GM23338 (cell line): ENCODE results near the gene GSTT4. TPM values are rescaled to one million over a fixed set of nuclear protein-coding genes. Genes with fewer than 3 reads are reported as not detected.

Source experiments
- ATAC-seq: fragments of 200-7000 bp; cut with Tn5 transposase; 3 replicates; pipeline ENCODE4 v1.9.1; 2020
- DNase-seq: peaks from one replicate; pipeline ENCODE4 v3.0.0-alpha.2; 2015; ENCODE audit warnings: low spot score
- H2AFZ ChIP-seq: fragments of 200-600 bp; sonication (generic); 2 replicates; pipeline ENCODE4 v1.8.0; 2016; ENCODE audit warnings: antibody characterized with exemption, mild to moderate bottlenecking, moderate library complexity
- H3F3A ChIP-seq: fragments of 200-600 bp; sonication (generic); replicated peaks from 2 replicates; pipeline ENCODE4 v1.8.0; 2017; ENCODE audit warnings: antibody characterized with exemption, mixed run types, low read depth
- H3K27ac ChIP-seq: fragments of 200-600 bp; sonication (generic); 2 replicates; pipeline ENCODE4 v1.6.1; 2016; ENCODE audit warnings: low read depth
- H3K27me3 ChIP-seq: fragments of 200-600 bp; sonication (generic); 2 replicates; pipeline ENCODE4 v1.8.0; 2016; ENCODE audit warnings: mild to moderate bottlenecking, mixed run types, moderate library complexity; ENCODE audit not compliant: insufficient read depth
- H3K36me3 ChIP-seq: fragments of 200-600 bp; sonication (generic); 2 replicates; pipeline ENCODE4 v1.8.0; 2016; ENCODE audit warnings: mild to moderate bottlenecking; ENCODE audit not compliant: insufficient read depth
- H3K4me1 ChIP-seq: fragments of 200-600 bp; sonication (generic); 2 replicates; pipeline ENCODE4 v1.8.0; 2016; ENCODE audit warnings: mild to moderate bottlenecking, moderate library complexity; ENCODE audit not compliant: insufficient read depth
- H3K4me2 ChIP-seq: fragments of 200-600 bp; sonication (generic); 2 replicates; pipeline ENCODE4 v1.7.1; 2017; ENCODE audit warnings: mixed run types
- H3K4me3 ChIP-seq: fragments of 200-600 bp; sonication (generic); 2 replicates; pipeline ENCODE4 v1.6.1; 2016; ENCODE audit warnings: mixed run types
- H3K79me2 ChIP-seq: fragments of 200-600 bp; sonication (generic); replicated peaks from 2 replicates; pipeline ENCODE4 v1.8.0; 2017; ENCODE audit warnings: mild to moderate bottlenecking; ENCODE audit not compliant: insufficient read depth
- H3K9me2 ChIP-seq: fragments of 200-600 bp; sonication (generic); 2 replicates; pipeline ENCODE4 v1.8.0; 2017; ENCODE audit not compliant: insufficient read depth
- H4K20me1 ChIP-seq: fragments of 200-600 bp; sonication (generic); replicated peaks from 2 replicates; pipeline ENCODE4 v1.8.0; 2017; ENCODE audit warnings: mild to moderate bottlenecking; ENCODE audit not compliant: insufficient read depth
- H3K27ac Mint-ChIP-seq: 2 replicates; pipeline ENCODE4 v1.8.0; 2020; ENCODE audit warnings: inconsistent platforms, mild to moderate bottlenecking, moderate library complexity, mixed read lengths
- H3K27me3 Mint-ChIP-seq: 3 replicates; pipeline ENCODE4 v1.8.0; 2022; ENCODE audit warnings: low read depth, mild to moderate bottlenecking, moderate library complexity, mixed read lengths, inconsistent platforms; ENCODE audit not compliant: insufficient read depth, poor library complexity
- H3K36me3 Mint-ChIP-seq: 3 replicates; pipeline ENCODE4 v1.8.0; 2021; ENCODE audit warnings: low read depth, mild to moderate bottlenecking, inconsistent platforms, moderate library complexity, mixed read lengths
- H3K4me1 Mint-ChIP-seq: 3 replicates; pipeline ENCODE4 v1.8.0; 2020; ENCODE audit warnings: mild to moderate bottlenecking, inconsistent platforms, mixed read lengths
- H3K4me3 Mint-ChIP-seq: 3 replicates; pipeline ENCODE4 v1.8.0; 2021; ENCODE audit warnings: moderate library complexity, mild to moderate bottlenecking, inconsistent platforms, mixed read lengths
- H3K9me3 Mint-ChIP-seq: 3 replicates; pipeline ENCODE4 v1.8.0; 2020; ENCODE audit warnings: moderate library complexity, mild to moderate bottlenecking, inconsistent platforms, mixed read lengths
- CTCF ChIP-seq, 2 experiments: fragments of 200-600 bp in 1 of 2; sonication (generic) in 1 of 2; conservative IDR thresholded peaks; 2 replicates each; pipeline versions ENCODE4 v1.5.1 to v1.6.1; 2016 to 2017; ENCODE audit warnings: antibody characterized with exemption in 2 of 2, low read depth in 2 of 2, mild to moderate bottlenecking in 2 of 2, moderate library complexity in 1 of 2
- EZH2 ChIP-seq: fragments of 200-600 bp; sonication (generic); IDR thresholded peaks from one replicate; pipeline ENCODE4 v1.8.0; 2017; ENCODE audit warnings: antibody characterized with exemption, mild to moderate bottlenecking, low read depth; ENCODE audit not compliant: unreplicated experiment
- EZH2phosphoT487 ChIP-seq: fragments of 200-600 bp; sonication (generic); IDR thresholded peaks from one replicate; pipeline ENCODE4 v1.8.1; 2018; ENCODE audit warnings: antibody characterized with exemption; ENCODE audit not compliant: unreplicated experiment
- JUNB ChIP-seq: IDR thresholded peaks from one replicate; pipeline ENCODE4 v1.6.1; 2016; ENCODE audit warnings: antibody characterized with exemption; ENCODE audit not compliant: unreplicated experiment
- NANOG ChIP-seq: IDR thresholded peaks from 2 replicates; pipeline ENCODE4 v1.6.1; 2016; ENCODE audit warnings: antibody characterized with exemption, borderline replicate concordance
- STAT1 ChIP-seq: IDR thresholded peaks from one replicate; pipeline ENCODE4 v1.6.1; 2016; ENCODE audit warnings: antibody characterized with exemption; ENCODE audit not compliant: unreplicated experiment
- ZNF114 ChIP-seq: fragments of 250-450 bp; sonication (Bioruptor Pico); IDR thresholded peaks from 2 replicates; pipeline ENCODE4 v1.5.0; 2020; ENCODE audit warnings: mild to moderate bottlenecking, moderate library complexity
- ZNF331 ChIP-seq: fragments of 250-450 bp; sonication (Bioruptor Pico); IDR thresholded peaks from 2 replicates; pipeline ENCODE4 v1.5.0; 2020; ENCODE audit warnings: low read depth, mild to moderate bottlenecking, moderate library complexity
- polyA plus RNA-seq: library from polyadenylated mRNA; unstranded; fragments of >200 nt; fragmentation: Nextera tagmentation; extraction: Ambion mirVana; gene quantifications from 2 replicates; pipeline ENCODE4 v1.2.1, GENCODE V29; 2016
- total RNA-seq: library from RNA; depleted of rRNA; stranded (reverse); fragments of >200 nt; shearing (Covaris generic); gene quantifications from 2 replicates; pipeline ENCODE4 v1.2.3, GENCODE V29; 2014
- TF ChIP-seq, protein P1 (sequence below): fragments of 250-450 bp; sonication (Bioruptor Pico); IDR thresholded peaks from 2 replicates; pipeline ENCODE4 v1.5.0; 2020; ENCODE audit warnings: mild to moderate bottlenecking, moderate library complexity
- TF ChIP-seq, protein P2 (sequence below): IDR thresholded peaks from 2 replicates; pipeline ENCODE4 v1.6.1; 2016; ENCODE audit warnings: antibody characterized with exemption

Gene GSTT4
- total and polyA plus RNA-seq, 2 experiments from 2014 or later, result not detected

GRCh38 chr22:24008381-24009226 lies 3.4 kb upstream of the GSTT4 start:
- Histone ChIP-seq H3K4me2 (no peak overlapping the region), H3K4me3 (no peak overlapping the region), H3K27me3 (no peaks in the 10 kb centered on the region), H3K9me2 (no peaks in the 10 kb centered on the region), H3F3A (0 out of 2 replicates have a peak, but pooled peaks cover 3% of the 10 kb centered on the region), H3K4me1 (peaks cover 5% of the 10 kb centered on the region; the same call in 1 of the 2 replicates), H3K36me3 (no peaks in the 10 kb centered on the region), H3K27ac (no peak overlapping the region), H3K79me2 (peaks cover 22% of the 10 kb centered on the region), H2AFZ (no peak overlapping the region), H4K20me1 (no peaks in the 10 kb centered on the region)
- Mint-ChIP-seq H3K27me3 (peaks cover 14% of the 10 kb centered on the region), H3K27ac (no peak overlapping the region), H3K36me3 (peaks cover 6% of the 10 kb centered on the region; the same call in 1 of the 3 replicates), H3K9me3 (peaks cover 11% of the 10 kb centered on the region), H3K4me3 (no peak overlapping the region), H3K4me1 (peaks cover 4% of the 10 kb centered on the region)
- ATAC-seq (no peak), DNase-seq (no peak)
- TF ChIP-seq STAT1, result no peak
- TF ChIP-seq NANOG, result no peak
- TF ChIP-seq ZNF331 (CRISPR knock-in tag), result no peak
- no peak for TF ChIP-seq EZH2
- TF ChIP-seq CTCF (conservative IDR thresholded peaks at IDR 0.05; ENCODE audit: low read depth in 2 of 2), result no peak
- TF ChIP-seq EZH2phosphoT487, result no peak
- TF ChIP-seq, protein P1, sequence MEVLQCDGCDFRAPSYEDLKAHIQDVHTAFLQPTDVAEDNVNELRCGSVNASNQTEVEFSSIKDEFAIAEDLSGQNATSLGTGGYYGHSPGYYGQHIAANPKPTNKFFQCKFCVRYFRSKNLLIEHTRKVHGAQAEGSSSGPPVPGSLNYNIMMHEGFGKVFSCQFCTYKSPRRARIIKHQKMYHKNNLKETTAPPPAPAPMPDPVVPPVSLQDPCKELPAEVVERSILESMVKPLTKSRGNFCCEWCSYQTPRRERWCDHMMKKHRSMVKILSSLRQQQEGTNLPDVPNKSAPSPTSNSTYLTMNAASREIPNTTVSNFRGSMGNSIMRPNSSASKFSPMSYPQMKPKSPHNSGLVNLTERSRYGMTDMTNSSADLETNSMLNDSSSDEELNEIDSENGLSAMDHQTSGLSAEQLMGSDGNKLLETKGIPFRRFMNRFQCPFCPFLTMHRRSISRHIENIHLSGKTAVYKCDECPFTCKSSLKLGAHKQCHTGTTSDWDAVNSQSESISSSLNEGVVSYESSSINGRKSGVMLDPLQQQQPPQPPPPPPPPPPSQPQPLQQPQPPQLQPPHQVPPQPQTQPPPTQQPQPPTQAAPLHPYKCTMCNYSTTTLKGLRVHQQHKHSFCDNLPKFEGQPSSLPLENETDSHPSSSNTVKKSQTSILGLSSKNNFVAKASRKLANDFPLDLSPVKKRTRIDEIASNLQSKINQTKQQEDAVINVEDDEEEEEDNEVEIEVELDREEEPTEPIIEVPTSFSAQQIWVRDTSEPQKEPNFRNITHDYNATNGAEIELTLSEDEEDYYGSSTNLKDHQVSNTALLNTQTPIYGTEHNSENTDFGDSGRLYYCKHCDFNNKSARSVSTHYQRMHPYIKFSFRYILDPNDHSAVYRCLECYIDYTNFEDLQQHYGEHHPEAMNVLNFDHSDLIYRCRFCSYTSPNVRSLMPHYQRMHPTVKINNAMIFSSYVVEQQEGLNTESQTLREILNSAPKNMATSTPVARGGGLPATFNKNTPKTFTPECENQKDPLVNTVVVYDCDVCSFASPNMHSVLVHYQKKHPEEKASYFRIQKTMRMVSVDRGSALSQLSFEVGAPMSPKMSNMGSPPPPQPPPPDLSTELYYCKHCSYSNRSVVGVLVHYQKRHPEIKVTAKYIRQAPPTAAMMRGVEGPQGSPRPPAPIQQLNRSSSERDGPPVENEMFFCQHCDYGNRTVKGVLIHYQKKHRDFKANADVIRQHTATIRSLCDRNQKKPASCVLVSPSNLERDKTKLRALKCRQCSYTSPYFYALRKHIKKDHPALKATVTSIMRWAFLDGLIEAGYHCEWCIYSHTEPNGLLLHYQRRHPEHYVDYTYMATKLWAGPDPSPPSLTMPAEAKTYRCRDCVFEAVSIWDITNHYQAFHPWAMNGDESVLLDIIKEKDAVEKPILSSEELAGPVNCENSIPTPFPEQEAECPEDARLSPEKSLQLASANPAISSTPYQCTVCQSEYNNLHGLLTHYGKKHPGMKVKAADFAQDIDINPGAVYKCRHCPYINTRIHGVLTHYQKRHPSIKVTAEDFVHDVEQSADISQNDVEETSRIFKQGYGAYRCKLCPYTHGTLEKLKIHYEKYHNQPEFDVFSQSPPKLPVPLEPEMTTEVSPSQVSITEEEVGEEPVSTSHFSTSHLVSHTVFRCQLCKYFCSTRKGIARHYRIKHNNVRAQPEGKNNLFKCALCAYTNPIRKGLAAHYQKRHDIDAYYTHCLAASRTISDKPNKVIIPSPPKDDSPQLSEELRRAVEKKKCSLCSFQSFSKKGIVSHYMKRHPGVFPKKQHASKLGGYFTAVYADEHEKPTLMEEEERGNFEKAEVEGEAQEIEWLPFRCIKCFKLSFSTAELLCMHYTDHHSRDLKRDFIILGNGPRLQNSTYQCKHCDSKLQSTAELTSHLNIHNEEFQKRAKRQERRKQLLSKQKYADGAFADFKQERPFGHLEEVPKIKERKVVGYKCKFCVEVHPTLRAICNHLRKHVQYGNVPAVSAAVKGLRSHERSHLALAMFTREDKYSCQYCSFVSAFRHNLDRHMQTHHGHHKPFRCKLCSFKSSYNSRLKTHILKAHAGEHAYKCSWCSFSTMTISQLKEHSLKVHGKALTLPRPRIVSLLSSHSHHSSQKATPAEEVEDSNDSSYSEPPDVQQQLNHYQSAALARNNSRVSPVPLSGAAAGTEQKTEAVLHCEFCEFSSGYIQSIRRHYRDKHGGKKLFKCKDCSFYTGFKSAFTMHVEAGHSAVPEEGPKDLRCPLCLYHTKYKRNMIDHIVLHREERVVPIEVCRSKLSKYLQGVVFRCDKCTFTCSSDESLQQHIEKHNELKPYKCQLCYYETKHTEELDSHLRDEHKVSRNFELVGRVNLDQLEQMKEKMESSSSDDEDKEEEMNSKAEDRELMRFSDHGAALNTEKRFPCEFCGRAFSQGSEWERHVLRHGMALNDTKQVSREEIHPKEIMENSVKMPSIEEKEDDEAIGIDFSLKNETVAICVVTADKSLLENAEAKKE, result no peak
- TF ChIP-seq ZNF114 (CRISPR knock-in tag), result no peak
- TF ChIP-seq JUNB, result no peak
- TF ChIP-seq, protein P2, sequence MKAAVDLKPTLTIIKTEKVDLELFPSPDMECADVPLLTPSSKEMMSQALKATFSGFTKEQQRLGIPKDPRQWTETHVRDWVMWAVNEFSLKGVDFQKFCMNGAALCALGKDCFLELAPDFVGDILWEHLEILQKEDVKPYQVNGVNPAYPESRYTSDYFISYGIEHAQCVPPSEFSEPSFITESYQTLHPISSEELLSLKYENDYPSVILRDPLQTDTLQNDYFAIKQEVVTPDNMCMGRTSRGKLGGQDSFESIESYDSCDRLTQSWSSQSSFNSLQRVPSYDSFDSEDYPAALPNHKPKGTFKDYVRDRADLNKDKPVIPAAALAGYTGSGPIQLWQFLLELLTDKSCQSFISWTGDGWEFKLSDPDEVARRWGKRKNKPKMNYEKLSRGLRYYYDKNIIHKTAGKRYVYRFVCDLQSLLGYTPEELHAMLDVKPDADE, result no peak
